Measurements from ENCODE around the gene ALDH1A1.

DNA sequence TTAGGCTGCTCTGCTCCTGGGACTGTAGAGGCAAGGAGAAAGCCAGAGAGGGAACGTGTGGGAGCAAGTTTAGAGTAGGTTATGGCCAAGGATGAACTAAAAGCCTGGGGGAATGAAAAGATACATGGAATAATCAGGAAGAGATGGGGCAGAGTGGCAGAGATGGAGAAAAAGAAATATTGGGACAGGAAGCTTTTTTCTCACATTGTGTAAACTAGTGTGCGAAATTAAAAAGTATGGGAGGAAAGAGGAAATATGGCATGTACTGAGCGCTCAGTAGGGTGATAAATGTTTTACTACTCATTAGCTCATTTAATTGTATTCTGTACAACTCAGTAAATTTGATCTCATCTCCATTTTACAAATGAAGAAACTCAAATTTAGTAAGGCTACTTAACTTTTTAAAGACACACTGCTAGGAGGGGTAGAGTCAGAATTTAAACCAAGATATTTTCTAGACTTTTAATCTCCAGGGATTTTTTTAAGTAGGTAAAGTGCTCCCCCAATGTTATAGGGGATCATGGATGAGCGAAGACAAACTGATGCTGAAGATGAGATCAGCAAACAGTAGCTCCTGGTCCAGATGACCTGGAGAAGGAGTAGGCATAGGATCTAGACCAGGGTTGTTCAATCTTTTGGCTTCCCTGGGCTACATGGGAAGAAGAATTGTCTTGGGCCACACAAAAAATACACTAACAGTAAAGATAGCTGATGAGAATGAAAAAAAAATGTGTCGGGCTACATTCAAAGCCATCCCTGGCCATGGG, 30.8 kb downstream of the ALDH1A1 start:
- TF ChIP-seq CTCF (IDR thresholded peaks at IDR 0.05; ENCODE audit: insufficient read depth, low read depth, low read length) (no peak), EZH2 (IDR thresholded peaks at IDR 0.05; ENCODE audit: insufficient read depth, low read length) (no peak)

All from astrocyte (in vitro differentiated cells and primary cell).